Transverse colon (tissue), 4 donors: Measurements from ENCODE around the gene C19orf81.
"Not testable (repeated sequence)": the region's sequence is repeated elsewhere in the genome, so short reads cannot be mapped to it uniquely, and the experiment has no call there.

Experiments
- EP300 ChIP-seq: sonication (generic); formaldehyde crosslinking; IDR thresholded peaks from one replicate; pipeline ENCODE4 v1.6.1; 2017; ENCODE audit warnings: antibody characterized with exemption, low read depth
- POLR2A ChIP-seq: fragments of 450-650 bp; IDR thresholded peaks from one replicate; pipeline ENCODE4 v1.6.1; 2016; ENCODE audit warnings: antibody characterized with exemption, mild to moderate bottlenecking, moderate library complexity
- POLR2AphosphoS5 ChIP-seq, 3 donors: sonication (generic); formaldehyde crosslinking; IDR thresholded peaks; one replicate each; pipeline ENCODE4 v1.6.1; 2016; ENCODE audit warnings: antibody characterized with exemption in 3 of 3
- TF ChIP-seq, protein P1 (sequence below), 5 experiments: fragments of 200-600 bp in 3 of 5; fragments of 450-650 bp in 2 of 5; sonication (generic) in 3 of 5; IDR thresholded peaks; 1 replicate in 2 of 5; 2 replicates in 3 of 5; pipeline ENCODE4 v1.5.1; 2016 to 2017; ENCODE audit warnings: antibody characterized with exemption in 5 of 5, inconsistent platforms in 3 of 5, mild to moderate bottlenecking in 2 of 5, moderate library complexity in 1 of 5

GRCh38 chr19:50619184-50619583 is 30.1 kb upstream of the C19orf81 start:
- TF ChIP-seq, protein P1, sequence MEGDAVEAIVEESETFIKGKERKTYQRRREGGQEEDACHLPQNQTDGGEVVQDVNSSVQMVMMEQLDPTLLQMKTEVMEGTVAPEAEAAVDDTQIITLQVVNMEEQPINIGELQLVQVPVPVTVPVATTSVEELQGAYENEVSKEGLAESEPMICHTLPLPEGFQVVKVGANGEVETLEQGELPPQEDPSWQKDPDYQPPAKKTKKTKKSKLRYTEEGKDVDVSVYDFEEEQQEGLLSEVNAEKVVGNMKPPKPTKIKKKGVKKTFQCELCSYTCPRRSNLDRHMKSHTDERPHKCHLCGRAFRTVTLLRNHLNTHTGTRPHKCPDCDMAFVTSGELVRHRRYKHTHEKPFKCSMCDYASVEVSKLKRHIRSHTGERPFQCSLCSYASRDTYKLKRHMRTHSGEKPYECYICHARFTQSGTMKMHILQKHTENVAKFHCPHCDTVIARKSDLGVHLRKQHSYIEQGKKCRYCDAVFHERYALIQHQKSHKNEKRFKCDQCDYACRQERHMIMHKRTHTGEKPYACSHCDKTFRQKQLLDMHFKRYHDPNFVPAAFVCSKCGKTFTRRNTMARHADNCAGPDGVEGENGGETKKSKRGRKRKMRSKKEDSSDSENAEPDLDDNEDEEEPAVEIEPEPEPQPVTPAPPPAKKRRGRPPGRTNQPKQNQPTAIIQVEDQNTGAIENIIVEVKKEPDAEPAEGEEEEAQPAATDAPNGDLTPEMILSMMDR (IDR thresholded peaks at IDR 0.05) = not testable (repeated sequence)
- TF ChIP-seq POLR2AphosphoS5 (IDR thresholded peaks at IDR 0.05); EP300; POLR2A: not testable (repeated sequence)
